Spleen (tissue), 7 donors: ENCODE results near the gene PHACTR1.

ENCODE experiments used
- POLR2A ChIP-seq, 3 donors: fragments of 450-650 bp; IDR thresholded peaks; one replicate each; pipeline ENCODE4 v1.5.1; 2017; ENCODE audit warnings: antibody characterized with exemption in 3 of 3, mild to moderate bottlenecking in 1 of 3
- TF ChIP-seq, protein P1 (sequence below), 11 experiments: fragments of 200-600 bp in 7 of 11; fragments of 450-650 bp in 4 of 11; sonication (generic) in 4 of 11; IDR thresholded peaks in 8 of 11; conservative IDR thresholded peaks in 3 of 11; 1 replicate in 7 of 11; 2 replicates in 4 of 11; pipeline versions ENCODE4 v1.4.0 to v1.8.0; 2016 to 2021; ENCODE audit warnings: antibody characterized with exemption in 11 of 11, inconsistent platforms in 4 of 11, mild to moderate bottlenecking in 1 of 11
- donor health status: DM: no; HTN: no; CAD: no; lungs with moderate emphysema.
- donor health status: DM: no; HTN: no; CAD: no.
- donor health status: DM: no; HTN: no; CAD: no.

DNA sequence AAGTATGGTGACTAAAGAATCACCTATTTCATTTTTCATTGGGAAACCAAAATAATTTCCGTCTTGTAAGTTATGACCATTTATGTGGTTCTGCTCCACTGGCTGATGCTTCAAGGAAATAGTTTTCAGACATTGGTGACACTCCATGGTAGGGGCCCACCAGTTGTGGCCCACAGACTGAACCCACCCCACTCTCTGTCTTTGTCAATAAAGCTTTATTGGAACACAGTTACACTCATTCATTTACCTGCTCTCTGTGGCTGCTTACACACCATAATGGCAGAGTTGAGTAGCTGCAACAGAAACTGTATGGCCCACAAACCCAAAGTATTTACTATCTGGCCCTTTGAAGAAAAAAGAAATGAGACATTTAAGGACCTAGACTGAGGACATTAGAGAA lies 533.2 kb downstream of the PHACTR1 start:
- TF ChIP-seq, protein P1, sequence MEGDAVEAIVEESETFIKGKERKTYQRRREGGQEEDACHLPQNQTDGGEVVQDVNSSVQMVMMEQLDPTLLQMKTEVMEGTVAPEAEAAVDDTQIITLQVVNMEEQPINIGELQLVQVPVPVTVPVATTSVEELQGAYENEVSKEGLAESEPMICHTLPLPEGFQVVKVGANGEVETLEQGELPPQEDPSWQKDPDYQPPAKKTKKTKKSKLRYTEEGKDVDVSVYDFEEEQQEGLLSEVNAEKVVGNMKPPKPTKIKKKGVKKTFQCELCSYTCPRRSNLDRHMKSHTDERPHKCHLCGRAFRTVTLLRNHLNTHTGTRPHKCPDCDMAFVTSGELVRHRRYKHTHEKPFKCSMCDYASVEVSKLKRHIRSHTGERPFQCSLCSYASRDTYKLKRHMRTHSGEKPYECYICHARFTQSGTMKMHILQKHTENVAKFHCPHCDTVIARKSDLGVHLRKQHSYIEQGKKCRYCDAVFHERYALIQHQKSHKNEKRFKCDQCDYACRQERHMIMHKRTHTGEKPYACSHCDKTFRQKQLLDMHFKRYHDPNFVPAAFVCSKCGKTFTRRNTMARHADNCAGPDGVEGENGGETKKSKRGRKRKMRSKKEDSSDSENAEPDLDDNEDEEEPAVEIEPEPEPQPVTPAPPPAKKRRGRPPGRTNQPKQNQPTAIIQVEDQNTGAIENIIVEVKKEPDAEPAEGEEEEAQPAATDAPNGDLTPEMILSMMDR (IDR thresholded peaks at IDR 0.05 in 8 of 11, conservative IDR thresholded peaks at IDR 0.05 in 3 of 11), result no peak
- TF ChIP-seq POLR2A (IDR thresholded peaks at IDR 0.05), result no peak
